PC-9 (cell line): Measurements from ENCODE around the gene OR9Q1. TPM values are rescaled to one million over a fixed set of nuclear protein-coding genes. Genes with fewer than 3 reads are reported as not detected.

ENCODE experiments used
- BruUV-seq: library from RNA; stranded (reverse); fragments of 400-500 nt; replicated peaks from 2 replicates; lab custom pipeline; 2021; lab: Mats Ljungman, UMichigan
- CTCF ChIA-PET: fragments of 300-600 bp; sonication (Branson Sonifier 250); formaldehyde crosslinking; loops from one replicate; lab custom pipeline; 2022; ENCODE audit warnings: antibody characterized with exemption; lab: Charles Lee
- POLR2A ChIA-PET: fragments of 300-600 bp; sonication (Branson Sonifier 250); formaldehyde crosslinking; loops from one replicate; lab custom pipeline; 2022; ENCODE audit warnings: antibody characterized with exemption; ENCODE audit not compliant: unreplicated experiment; lab: Charles Lee
- DNase-seq, 2 experiments: peaks; one replicate each; pipeline versions ENCODE4 v3.0.0 to v3.0.0-alpha.2; 2015 to 2022; ENCODE audit warnings: mixed read lengths in 1 of 2
- H2AFZ ChIP-seq: fragments of 200-600 bp; sonication (generic); 2 replicates; pipeline ENCODE4 v1.8.1; 2017; ENCODE audit warnings: antibody characterized with exemption
- H3F3A ChIP-seq: fragments of 200-600 bp; sonication (generic); 2 replicates; pipeline ENCODE4 v1.8.1; 2017; ENCODE audit warnings: antibody characterized with exemption, mild to moderate bottlenecking, low read depth; ENCODE audit not compliant: insufficient read depth
- H3K27ac ChIP-seq: fragments of 200-600 bp; sonication (generic); 2 replicates; pipeline ENCODE4 v1.6.1; 2016; ENCODE audit warnings: mixed run types
- H3K27me3 ChIP-seq: fragments of 200-600 bp; sonication (generic); 2 replicates; pipeline ENCODE4 v1.6.1; 2016; ENCODE audit warnings: low read depth, mixed run types; ENCODE audit not compliant: insufficient read depth
- H3K36me3 ChIP-seq: fragments of 200-600 bp; sonication (generic); 2 replicates; pipeline ENCODE4 v1.6.1; 2016; ENCODE audit warnings: low read depth, mixed run types
- H3K4me1 ChIP-seq: fragments of 200-600 bp; sonication (generic); replicated peaks from 2 replicates; pipeline ENCODE4 v1.6.1; 2016; ENCODE audit warnings: mixed run types; ENCODE audit not compliant: insufficient read depth
- H3K4me2 ChIP-seq: fragments of 200-600 bp; sonication (generic); 2 replicates; pipeline ENCODE4 v1.6.1; 2017; ENCODE audit warnings: mixed run types
- H3K4me3 ChIP-seq: fragments of 200-600 bp; sonication (generic); 2 replicates; pipeline ENCODE4 v1.6.1; 2016; ENCODE audit warnings: mixed run types
- H3K79me2 ChIP-seq: fragments of 200-600 bp; sonication (generic); 2 replicates; pipeline ENCODE4 v1.6.1; 2017; ENCODE audit warnings: low read depth, mixed run types
- H3K9me2 ChIP-seq: fragments of 200-600 bp; sonication (generic); 2 replicates; pipeline ENCODE4 v1.8.1; 2017; ENCODE audit warnings: mild to moderate bottlenecking; ENCODE audit not compliant: insufficient read depth
- H3K9me3 ChIP-seq: fragments of 200-600 bp; sonication (generic); 2 replicates; pipeline ENCODE4 v1.8.1; 2016; ENCODE audit warnings: low read depth; ENCODE audit not compliant: insufficient read depth
- H4K20me1 ChIP-seq: fragments of 200-600 bp; sonication (generic); 2 replicates; pipeline ENCODE4 v1.8.1; 2017; ENCODE audit not compliant: insufficient read depth
- EZH2 ChIP-seq: fragments of 200-600 bp; sonication (generic); IDR thresholded peaks from 2 replicates; pipeline ENCODE4 v1.8.0; 2017; ENCODE audit warnings: antibody characterized with exemption, low read depth
- intact Hi-C: fragments of 100-400 bp; cut with micrococcal nuclease; formaldehyde crosslinking; loops from one replicate; pipeline ENCODE4 v1.10.0; 2022; ENCODE audit not compliant: unreplicated experiment
- total RNA-seq: library from RNA; stranded (reverse); gene quantifications from 2 replicates; pipeline ENCODE4 v1.2.3, GENCODE V29; 2021
- TF ChIP-seq, protein P1 (sequence below): fragments of 200-600 bp; sonication (generic); conservative IDR thresholded peaks from 2 replicates; pipeline ENCODE4 v1.6.1; 2017; ENCODE audit warnings: mixed run types, antibody characterized with exemption, mild to moderate bottlenecking, moderate library complexity

Gene OR9Q1
- total RNA-seq, 1 experiment from 2014 or later, result not detected

DNA sequence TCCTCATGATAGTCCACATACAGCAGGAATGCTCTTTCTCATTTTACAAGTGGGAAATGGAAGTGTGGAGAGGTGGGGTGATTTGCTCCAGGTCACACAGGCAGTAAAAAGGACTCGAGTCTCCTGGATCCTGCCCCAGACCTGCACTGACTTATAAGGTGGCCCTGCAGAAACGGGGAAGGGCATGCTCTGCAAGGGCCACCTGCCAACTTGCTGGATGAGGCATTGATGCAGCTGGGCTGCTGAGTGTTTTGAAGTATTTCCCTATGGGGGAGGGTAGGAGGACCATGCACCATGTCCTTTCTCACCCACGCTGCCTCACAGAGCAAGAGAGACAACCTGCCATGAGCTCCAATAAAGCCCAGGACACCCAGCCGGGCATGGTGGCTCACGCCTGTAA is 44.0 kb downstream of the OR9Q1 start:
- Histone ChIP-seq H3K4me2 (no peak overlapping the region), H3K79me2 (no peaks in the 10 kb centered on the region), H2AFZ (no peak overlapping the region), H3K27ac (no peak overlapping the region), H3K9me2 (no peaks in the 10 kb centered on the region), H3F3A (no peaks in the 10 kb centered on the region), H4K20me1 (no peaks in the 10 kb centered on the region; the same call in 1 of the 2 replicates), H3K9me3 (no peaks in the 10 kb centered on the region), H3K4me3 (no peak overlapping the region), H3K27me3 (no peaks in the 10 kb centered on the region; the same call in 1 of the 2 replicates), H3K36me3 (no peaks in the 10 kb centered on the region), H3K4me1 (no peaks in the 10 kb centered on the region)
- intact Hi-C loops, result no loop called here
- ChIA-PET CTCF (no interaction called here), POLR2A (no interaction called here)
- no TSS peak for BruUV-seq
- DNase-seq, result no peak
- TF ChIP-seq, protein P1, sequence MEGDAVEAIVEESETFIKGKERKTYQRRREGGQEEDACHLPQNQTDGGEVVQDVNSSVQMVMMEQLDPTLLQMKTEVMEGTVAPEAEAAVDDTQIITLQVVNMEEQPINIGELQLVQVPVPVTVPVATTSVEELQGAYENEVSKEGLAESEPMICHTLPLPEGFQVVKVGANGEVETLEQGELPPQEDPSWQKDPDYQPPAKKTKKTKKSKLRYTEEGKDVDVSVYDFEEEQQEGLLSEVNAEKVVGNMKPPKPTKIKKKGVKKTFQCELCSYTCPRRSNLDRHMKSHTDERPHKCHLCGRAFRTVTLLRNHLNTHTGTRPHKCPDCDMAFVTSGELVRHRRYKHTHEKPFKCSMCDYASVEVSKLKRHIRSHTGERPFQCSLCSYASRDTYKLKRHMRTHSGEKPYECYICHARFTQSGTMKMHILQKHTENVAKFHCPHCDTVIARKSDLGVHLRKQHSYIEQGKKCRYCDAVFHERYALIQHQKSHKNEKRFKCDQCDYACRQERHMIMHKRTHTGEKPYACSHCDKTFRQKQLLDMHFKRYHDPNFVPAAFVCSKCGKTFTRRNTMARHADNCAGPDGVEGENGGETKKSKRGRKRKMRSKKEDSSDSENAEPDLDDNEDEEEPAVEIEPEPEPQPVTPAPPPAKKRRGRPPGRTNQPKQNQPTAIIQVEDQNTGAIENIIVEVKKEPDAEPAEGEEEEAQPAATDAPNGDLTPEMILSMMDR, result no peak
- TF ChIP-seq EZH2, result no peak

DNA sequence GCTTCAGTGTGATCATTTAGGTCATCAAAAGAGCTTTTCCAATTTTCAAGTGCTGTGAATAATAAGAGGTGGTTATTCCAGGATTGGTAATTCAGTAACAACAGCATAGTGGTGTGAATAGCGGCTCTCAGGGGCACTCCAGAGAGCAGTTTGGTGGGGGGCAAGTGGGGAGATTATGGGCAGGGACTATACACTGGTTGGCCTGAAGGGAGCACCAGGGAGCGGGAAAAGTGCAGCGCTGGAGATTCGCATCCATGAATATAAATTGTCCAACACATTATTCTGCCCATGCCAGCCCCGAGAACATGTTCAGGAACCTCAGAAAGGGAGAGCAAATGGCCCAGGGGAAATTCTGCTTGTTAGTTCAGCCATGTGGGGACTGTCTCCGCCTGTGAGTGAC is 45.0 kb downstream of the OR9Q1 start:
- Histone ChIP-seq H3K4me2 (no peak overlapping the region), H3K9me2 (no peaks in the 10 kb centered on the region), H3K27ac (no peak overlapping the region), H2AFZ (no peak overlapping the region), H3K79me2 (no peaks in the 10 kb centered on the region), H3K27me3 (no peaks in the 10 kb centered on the region; the same call in 1 of the 2 replicates), H4K20me1 (no peaks in the 10 kb centered on the region; the same call in 1 of the 2 replicates), H3K4me3 (no peak overlapping the region), H3F3A (no peaks in the 10 kb centered on the region), H3K4me1 (no peaks in the 10 kb centered on the region), H3K9me3 (no peaks in the 10 kb centered on the region), H3K36me3 (no peaks in the 10 kb centered on the region)
- BruUV-seq, result no TSS peak
- ChIA-PET CTCF (no interaction called here), POLR2A (no interaction called here)
- intact Hi-C loops, result no loop called here
- no peak for DNase-seq
- TF ChIP-seq, protein P1, result no peak
- no peak for TF ChIP-seq EZH2

DNA sequence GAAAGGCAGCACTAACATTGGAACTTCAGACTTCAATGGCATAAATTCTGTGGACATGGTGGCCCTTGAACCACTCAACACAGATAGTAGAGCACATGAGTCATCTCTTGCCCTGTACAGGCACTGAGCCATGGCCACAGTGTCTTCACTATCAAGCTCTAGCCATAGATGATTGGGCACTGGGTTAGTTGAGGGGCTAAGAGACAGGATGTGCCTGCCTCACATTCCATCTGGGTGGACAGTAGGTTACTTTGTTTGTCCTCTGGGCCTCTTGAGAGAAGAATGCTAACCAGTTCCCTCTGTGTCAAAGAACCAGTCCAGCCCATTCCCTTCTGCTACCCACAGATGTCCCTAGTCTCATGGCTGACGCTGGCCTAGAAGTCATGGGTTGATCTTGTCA is 46.9 kb downstream of the OR9Q1 start:
- no peak for TF ChIP-seq EZH2
- TF ChIP-seq, protein P1, result no peak
- ChIA-PET CTCF (no interaction called here), POLR2A (no interaction called here)
- H3K27ac ChIP-seq, result no peak overlapping the region
- no peaks in the 10 kb centered on the region for H3F3A ChIP-seq
- H3K9me3 ChIP-seq, result no peaks in the 10 kb centered on the region
- H3K4me2 ChIP-seq, result no peak overlapping the region
- no peaks in the 10 kb centered on the region for H3K9me2 ChIP-seq
- H4K20me1 ChIP-seq, result no peaks in the 10 kb centered on the region; the same call in 1 of the 2 replicates
- H3K27me3 ChIP-seq, result no peaks in the 10 kb centered on the region; the same call in 1 of the 2 replicates
- no peak overlapping the region for H3K4me3 ChIP-seq
- BruUV-seq, result no TSS peak
- no peak for DNase-seq
- no peak overlapping the region for H2AFZ ChIP-seq
- H3K36me3 ChIP-seq, result no peaks in the 10 kb centered on the region
- no peaks in the 10 kb centered on the region for H3K4me1 ChIP-seq
- intact Hi-C loops, result no loop called here
- H3K79me2 ChIP-seq, result no peaks in the 10 kb centered on the region
